Erythroblast (primary cell): ENCODE measurements around the gene PRELP.

Experiments used
- GATA1 ChIP-seq: IDR thresholded peaks from 2 replicates; pipeline ENCODE4 v1.6.1; 2011; ENCODE audit warnings: low read depth, mild to moderate bottlenecking, control low read depth, low read length, moderate library complexity
- POLR2A ChIP-seq: IDR thresholded peaks from 2 replicates; pipeline ENCODE4 v1.6.1; 2011; ENCODE audit warnings: mild to moderate bottlenecking, low read length

DNA sequence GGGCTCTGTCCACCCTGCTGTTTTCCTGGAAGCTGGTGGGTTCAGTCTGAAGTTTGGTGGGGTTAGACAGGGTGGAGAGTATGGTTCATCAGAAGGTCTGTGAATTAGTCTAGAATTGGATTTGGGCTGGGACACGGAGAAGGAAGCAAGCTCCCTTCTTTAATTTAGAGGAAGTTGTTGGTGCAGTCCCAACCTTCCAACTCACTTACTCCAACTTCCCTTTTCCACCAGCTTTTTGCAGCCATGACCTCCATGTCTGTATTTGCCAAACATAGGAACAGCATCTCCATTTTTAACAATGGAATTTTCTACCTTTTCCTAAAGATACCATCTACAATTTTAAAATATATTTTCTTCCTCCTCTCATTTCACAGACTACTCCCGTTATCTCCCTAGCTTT lies 28.5 kb upstream of the PRELP start:
- TF ChIP-seq POLR2A (no peak), GATA1 (no peak)
